ENCODE measurements around the gene CTNNAL1.

CTNNAL1 gene

DNA sequence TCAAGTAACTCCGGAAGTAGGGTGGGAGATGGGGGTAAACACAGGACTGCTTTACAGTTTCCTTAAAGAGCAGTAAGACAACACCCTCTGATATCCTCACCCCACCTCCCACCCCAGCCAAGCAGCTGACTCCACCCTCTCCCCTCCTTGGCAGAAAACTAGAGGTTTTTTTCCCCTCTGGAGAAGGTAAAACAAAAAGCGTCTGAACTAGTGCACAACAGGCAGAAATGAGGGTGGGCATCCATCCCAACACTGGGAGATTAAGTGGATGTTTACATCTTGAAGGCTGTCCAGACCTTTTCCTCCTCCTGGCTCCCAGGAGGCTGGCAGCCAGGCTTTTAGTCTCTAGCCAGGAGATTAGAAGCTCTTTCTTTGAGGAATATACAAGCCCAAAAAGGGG is 13.9 kb upstream of the CTNNAL1 start:
- TF ChIP-seq, protein P1, sequence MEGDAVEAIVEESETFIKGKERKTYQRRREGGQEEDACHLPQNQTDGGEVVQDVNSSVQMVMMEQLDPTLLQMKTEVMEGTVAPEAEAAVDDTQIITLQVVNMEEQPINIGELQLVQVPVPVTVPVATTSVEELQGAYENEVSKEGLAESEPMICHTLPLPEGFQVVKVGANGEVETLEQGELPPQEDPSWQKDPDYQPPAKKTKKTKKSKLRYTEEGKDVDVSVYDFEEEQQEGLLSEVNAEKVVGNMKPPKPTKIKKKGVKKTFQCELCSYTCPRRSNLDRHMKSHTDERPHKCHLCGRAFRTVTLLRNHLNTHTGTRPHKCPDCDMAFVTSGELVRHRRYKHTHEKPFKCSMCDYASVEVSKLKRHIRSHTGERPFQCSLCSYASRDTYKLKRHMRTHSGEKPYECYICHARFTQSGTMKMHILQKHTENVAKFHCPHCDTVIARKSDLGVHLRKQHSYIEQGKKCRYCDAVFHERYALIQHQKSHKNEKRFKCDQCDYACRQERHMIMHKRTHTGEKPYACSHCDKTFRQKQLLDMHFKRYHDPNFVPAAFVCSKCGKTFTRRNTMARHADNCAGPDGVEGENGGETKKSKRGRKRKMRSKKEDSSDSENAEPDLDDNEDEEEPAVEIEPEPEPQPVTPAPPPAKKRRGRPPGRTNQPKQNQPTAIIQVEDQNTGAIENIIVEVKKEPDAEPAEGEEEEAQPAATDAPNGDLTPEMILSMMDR (IDR thresholded peaks at IDR 0.05; ENCODE audit: insufficient read depth, low read depth, low read length, missing control alignments) = no peak
- no peak overlapping the region for H3K4me3 ChIP-seq (ENCODE audit: low read depth, low read length)
- DNase-seq (ENCODE audit: low read depth) = no peak

- no peak overlapping the region for H3K4me3 ChIP-seq (ENCODE audit: low read depth, low read length)
- TF ChIP-seq, protein P1 (IDR thresholded peaks at IDR 0.05; ENCODE audit: insufficient read depth, low read depth, low read length, missing control alignments) = no peak
- no peak for DNase-seq (ENCODE audit: low read depth)
Measured at GRCh38 chr9:109026306-109026705, 13.0 kb upstream of the CTNNAL1 start.

DNA sequence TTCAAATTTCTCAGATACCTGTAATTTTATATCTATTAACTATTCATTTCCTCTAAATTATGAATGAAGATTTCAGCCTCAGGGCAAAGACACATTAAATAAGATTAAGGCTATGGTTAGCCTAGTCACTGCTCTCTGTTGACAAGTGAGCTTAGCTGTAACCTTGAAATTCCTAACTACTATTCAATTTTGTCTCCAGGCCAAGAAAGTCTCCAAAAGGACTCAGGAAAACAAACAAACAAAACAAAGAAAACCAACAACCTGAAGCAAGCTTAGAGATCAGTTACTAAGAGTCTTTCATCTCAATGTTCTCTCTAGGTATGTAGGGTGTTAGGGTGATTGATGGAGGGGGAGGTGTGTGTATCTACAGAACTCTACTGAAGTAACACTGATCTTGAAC is 9.6 kb upstream of the CTNNAL1 start:
- DNase-seq (ENCODE audit: low read depth) = no peak
- H3K4me3 ChIP-seq (ENCODE audit: low read depth, low read length) = no peak overlapping the region
- TF ChIP-seq, protein P1 (IDR thresholded peaks at IDR 0.05; ENCODE audit: insufficient read depth, low read depth, low read length, missing control alignments) = no peak

DNA sequence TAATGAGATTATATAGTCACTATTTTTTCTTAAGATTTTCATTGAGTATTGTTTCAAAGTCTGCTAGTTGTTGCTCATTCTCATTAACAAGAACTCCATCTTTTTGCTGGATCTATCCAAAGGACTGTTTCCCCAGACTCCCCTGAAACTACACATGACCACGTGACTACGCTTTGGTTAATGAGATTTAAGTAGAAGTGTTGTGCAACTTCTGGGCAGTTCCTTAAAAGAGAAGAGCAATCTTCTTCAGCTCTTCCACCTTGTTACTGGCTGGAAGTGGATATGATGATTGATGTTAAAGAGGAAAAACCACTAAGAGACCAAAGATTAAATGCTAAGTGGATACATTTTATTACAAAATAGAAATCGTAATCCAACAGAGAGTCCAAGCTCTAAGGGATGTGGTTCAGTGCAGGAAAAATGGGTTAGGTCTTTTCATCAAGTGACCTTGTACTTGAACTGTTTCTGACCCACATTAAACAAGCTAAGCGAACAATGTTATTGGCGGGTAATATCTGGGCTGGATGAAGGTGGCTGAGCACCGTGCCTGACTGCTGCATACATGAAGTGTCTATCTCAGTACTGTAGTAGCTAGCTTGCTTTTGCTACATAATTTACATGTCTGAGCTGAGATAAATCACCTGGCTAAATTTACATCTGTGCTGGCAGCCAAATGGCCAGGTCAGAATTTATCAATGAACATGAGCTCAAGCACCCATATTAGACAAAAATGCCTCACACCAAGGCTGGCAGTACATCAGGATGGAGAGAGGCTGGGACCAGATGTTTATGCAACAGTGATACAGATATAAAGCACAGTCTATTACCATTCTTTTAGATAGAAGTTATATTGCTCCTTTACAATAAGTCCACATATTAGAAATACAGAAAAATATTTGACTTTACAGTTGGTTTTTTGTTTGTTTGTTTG is 7.5 kb upstream of the CTNNAL1 start:
- DNase-seq (ENCODE audit: low read depth) = no peak
- no peak overlapping the region for H3K4me3 ChIP-seq (ENCODE audit: low read depth, low read length)
- TF ChIP-seq, protein P1 (IDR thresholded peaks at IDR 0.05; ENCODE audit: insufficient read depth, low read depth, low read length, missing control alignments) = no peak

DNA sequence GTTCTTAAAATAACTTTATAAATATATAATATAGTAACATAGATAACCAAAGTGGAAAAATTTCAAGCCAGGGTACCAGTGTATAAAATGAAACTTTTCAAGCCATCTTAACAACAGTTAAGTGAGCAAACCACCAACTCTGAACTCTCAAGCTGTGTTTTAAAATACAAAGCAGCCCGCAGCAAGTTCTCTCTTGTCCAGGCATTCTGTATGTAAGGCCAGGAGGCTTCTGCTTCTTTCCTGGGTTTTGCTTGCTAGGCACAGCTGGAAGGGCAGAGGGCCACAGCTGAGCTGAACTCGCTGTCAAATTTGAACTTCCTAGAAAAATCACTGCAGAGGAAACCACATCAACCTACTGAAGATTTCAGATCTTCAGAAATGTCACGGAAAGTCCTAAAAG is 6.8 kb upstream of the CTNNAL1 start:
- TF ChIP-seq, protein P1 (IDR thresholded peaks at IDR 0.05; ENCODE audit: insufficient read depth, low read depth, low read length, missing control alignments) = no peak
- no peak for DNase-seq (ENCODE audit: low read depth)
- H3K4me3 ChIP-seq (ENCODE audit: low read depth, low read length) = no peak overlapping the region

DNA sequence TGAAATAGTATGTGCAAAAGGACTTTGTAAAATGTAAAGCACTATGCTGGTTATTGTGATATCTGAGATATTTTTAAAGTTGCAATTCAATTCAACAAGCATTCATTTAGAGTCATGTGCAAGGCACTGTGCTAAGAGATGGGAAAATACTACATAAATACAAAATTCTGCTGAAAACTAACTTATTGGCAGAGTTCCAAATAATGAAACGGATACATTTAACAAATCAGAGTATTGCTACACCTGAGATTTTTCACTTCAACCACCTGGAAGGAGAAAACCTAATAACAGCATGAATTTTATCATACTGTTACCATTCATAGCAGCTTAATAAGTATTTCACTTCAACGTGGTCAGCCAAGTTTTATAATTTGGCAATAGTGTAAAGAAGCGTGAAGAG is 6.1 kb upstream of the CTNNAL1 start:
- TF ChIP-seq, protein P1 (IDR thresholded peaks at IDR 0.05; ENCODE audit: insufficient read depth, low read depth, low read length, missing control alignments) = no peak
- H3K4me3 ChIP-seq (ENCODE audit: low read depth, low read length) = no peak overlapping the region
- no peak for DNase-seq (ENCODE audit: low read depth)

Data from GM12865 (cell line).